Upper lobe of left lung (tissue), 4 donors: ENCODE measurements around the gene SH2B2.

ENCODE experiments used
- CTCF ChIP-seq, 6 experiments: fragments of 450-650 bp in 4 of 6; fragments of 200-600 bp in 2 of 6; sonication (generic) in 2 of 6; IDR thresholded peaks; one replicate each; pipeline ENCODE4 v1.5.1; 2016 to 2019; ENCODE audit warnings: antibody characterized with exemption in 6 of 6
- EP300 ChIP-seq, 4 donors: sonication (generic); formaldehyde crosslinking; IDR thresholded peaks; one replicate each; pipeline ENCODE4 v1.5.1; 2017; ENCODE audit warnings: antibody characterized with exemption in 4 of 4, control low read depth in 2 of 4
- POLR2A ChIP-seq, 4 donors: fragments of 450-650 bp; IDR thresholded peaks; one replicate each; pipeline ENCODE4 v1.5.1; 2016 to 2017; ENCODE audit warnings: antibody characterized with exemption in 4 of 4, mild to moderate bottlenecking in 2 of 4

DNA sequence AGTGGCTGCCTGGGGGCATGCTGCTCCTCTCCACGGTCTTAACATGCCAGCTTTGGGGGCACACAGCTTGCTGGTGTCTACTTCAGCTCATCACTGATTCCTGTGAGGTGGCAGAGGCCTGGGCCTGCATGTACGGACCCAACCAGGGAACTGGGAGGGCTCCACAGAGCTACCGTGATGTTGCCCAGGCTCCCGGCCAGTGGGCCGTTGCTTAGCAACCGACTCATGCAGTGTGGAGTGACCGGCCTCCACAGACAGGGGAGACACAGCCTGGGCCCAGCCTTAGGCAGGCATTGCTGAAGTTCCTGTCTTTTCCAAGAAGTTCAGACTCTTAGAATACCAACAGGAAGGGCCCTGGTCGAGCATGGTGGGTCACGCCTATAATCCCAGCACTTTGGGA is 25.8 kb upstream of the SH2B2 start:
- TF ChIP-seq POLR2A (IDR thresholded peaks at IDR 0.05) (no peak), CTCF (IDR thresholded peaks at IDR 0.05) (no peak), EP300 (IDR thresholded peaks at IDR 0.05) (no peak)
